Keratinocyte (primary cell): ENCODE results near the gene ASB10. TPM values are rescaled to one million over a fixed set of nuclear protein-coding genes. Genes with fewer than 3 reads are reported as not detected.

Experiments
- DNase-seq: peaks from one replicate; pipeline ENCODE4 v3.0.0-alpha.2; 2011; ENCODE audit warnings: low read depth, missing footprints, low spot score
- FAIRE-seq: peaks from 2 replicates; lab custom pipeline; 2011; peaks lifted over from hg19 to GRCh38; lab: Jason Lieb, UNC
- H2AFZ ChIP-seq: 2 replicates; pipeline ENCODE4 v1.6.0; 2012; ENCODE audit warnings: low read length, control low read depth, inconsistent platforms; ENCODE audit not compliant: control insufficient read depth
- H3K27ac ChIP-seq: 2 replicates; pipeline ENCODE4 v1.5.1; 2011; ENCODE audit warnings: low read length; ENCODE audit not compliant: control insufficient read depth, insufficient read depth
- H3K27me3 ChIP-seq: 3 replicates; pipeline ENCODE4 v1.6.0; 2011; ENCODE audit warnings: low read length; ENCODE audit not compliant: control insufficient read depth, insufficient read depth; ENCODE audit errors: extremely low read depth
- H3K36me3 ChIP-seq, 2 experiments: 2 replicates in 1 of 2; 3 replicates in 1 of 2; pipeline ENCODE4 v1.5.1; 2011; ENCODE audit warnings: low read length in 2 of 2, mild to moderate bottlenecking in 1 of 2; ENCODE audit not compliant: control insufficient read depth in 2 of 2, insufficient read depth in 2 of 2; ENCODE audit errors: extremely low read depth in 1 of 2
- H3K4me1 ChIP-seq: 3 replicates; pipeline ENCODE4 v1.5.1; 2011; ENCODE audit warnings: low read length; ENCODE audit not compliant: control insufficient read depth, insufficient read depth; ENCODE audit errors: extremely low read depth
- H3K4me2 ChIP-seq: 3 replicates; pipeline ENCODE4 v1.6.0; 2011; ENCODE audit warnings: low read depth, low read length; ENCODE audit not compliant: control insufficient read depth, insufficient read depth; ENCODE audit errors: extremely low read depth
- H3K4me3 ChIP-seq, 3 experiments: fragments of 200-600 bp in 1 of 3; sonication (generic) in 1 of 3; 2 replicates in 2 of 3; 3 replicates in 1 of 3; pipeline ENCODE4 v1.5.1; 2011 to 2016; ENCODE audit warnings: low read length in 3 of 3, mild to moderate bottlenecking in 3 of 3, control low read depth in 2 of 3, inconsistent platforms in 1 of 3, low read depth in 1 of 3, mixed read lengths in 1 of 3, mixed run types in 1 of 3, moderate library complexity in 1 of 3; ENCODE audit not compliant: control insufficient read depth in 2 of 3, insufficient read depth in 2 of 3; ENCODE audit errors: extremely low read depth in 1 of 3
- H3K79me2 ChIP-seq: 2 replicates; pipeline ENCODE4 v1.6.0; 2012; ENCODE audit warnings: low read length; ENCODE audit not compliant: control insufficient read depth, insufficient read depth
- H3K9ac ChIP-seq: 3 replicates; pipeline ENCODE4 v1.6.0; 2011; ENCODE audit warnings: low read length; ENCODE audit not compliant: control insufficient read depth, insufficient read depth; ENCODE audit errors: extremely low read depth
- H3K9me1 ChIP-seq: 3 replicates; pipeline ENCODE4 v1.6.0; 2011; ENCODE audit warnings: low read length; ENCODE audit not compliant: control insufficient read depth, insufficient read depth; ENCODE audit errors: extremely low read depth
- H3K9me3 ChIP-seq: 2 replicates; pipeline ENCODE4 v1.5.1; 2012; ENCODE audit warnings: low read depth, low read length; ENCODE audit not compliant: control insufficient read depth
- H4K20me1 ChIP-seq: 3 replicates; pipeline ENCODE4 v1.6.0; 2011; ENCODE audit warnings: low read length; ENCODE audit not compliant: control insufficient read depth, insufficient read depth; ENCODE audit errors: extremely low read depth
- EZH2 ChIP-seq: IDR thresholded peaks from one replicate; pipeline ENCODE4 v1.6.1; 2012; ENCODE audit warnings: inconsistent platforms, mild to moderate bottlenecking, low read length, moderate library complexity
- dilution Hi-C: fragments of 300-500 bp; cut with MboI; formaldehyde crosslinking; loops from one replicate; pipeline ENCODE4 v1.7.0; 2020; ENCODE audit warnings: low sequenced_read_pairs; ENCODE audit not compliant: extremely low pct_ligation_motif_present
- polyA plus RNA-seq, 5 experiments: library from polyadenylated mRNA; depleted of rRNA in 3 of 5; stranded (reverse) in 3 of 5; stranded (forward) in 1 of 5; unstranded in 1 of 5; fragments of >200 nt; gene quantifications; 1 replicate in 1 of 5; 2 replicates in 3 of 5; 3 replicates in 1 of 5; pipeline versions ENCODE4 v1.2.1 to v1.2.3, GENCODE V29; 2011 to 2012; ENCODE audit warnings: missing spikeins in 2 of 5, low read depth in 1 of 5, low replicate concordance in 1 of 5
- TF ChIP-seq, protein P1 (sequence below), 3 experiments: IDR thresholded peaks in 1 of 3; conservative IDR thresholded peaks in 1 of 3; optimal IDR thresholded peaks in 1 of 3; 2 replicates in 2 of 3; 3 replicates in 1 of 3; pipeline versions ENCODE3 to v1.5.1; 2011; ENCODE audit warnings: low read length in 3 of 3, mild to moderate bottlenecking in 3 of 3, moderate library complexity in 2 of 3, control low read depth in 1 of 3, inconsistent platforms in 1 of 3; ENCODE audit not compliant: insufficient read depth in 2 of 3; ENCODE audit errors: extremely low read depth in 1 of 3

The ASB10 gene
- polyA plus RNA-seq, 1 donor (not counting 4 experiments of a cell fraction or from before 2014, with no cell fraction given): not detected

DNA sequence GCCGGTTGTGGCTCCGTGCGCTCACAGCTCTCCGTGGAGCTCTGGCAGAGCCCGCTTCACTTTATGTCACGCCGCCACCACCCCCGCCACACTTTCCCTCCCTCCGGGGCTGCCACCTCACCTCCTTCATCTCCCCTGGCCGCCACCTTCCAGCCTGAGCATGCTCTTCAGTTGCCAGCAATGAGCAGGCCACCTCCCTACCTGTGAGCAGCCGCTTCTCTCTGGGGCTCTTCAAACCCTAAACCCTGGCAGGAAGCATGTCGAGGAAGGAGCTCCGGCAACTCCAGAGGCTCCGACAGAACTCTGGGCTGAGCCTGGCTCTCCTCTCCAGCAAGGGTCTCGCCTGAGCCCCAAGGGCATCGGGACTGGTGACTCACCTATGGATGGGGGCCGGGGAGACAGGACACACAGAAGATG, 56.3 kb downstream of the ASB10 start:
- Histone ChIP-seq H4K20me1 (peaks cover 16% of the 10 kb centered on the region), H3K27me3 (no peaks in the 10 kb centered on the region), H3K27ac (no peak overlapping the region), H3K79me2 (peaks cover 6% of the 10 kb centered on the region), H3K9me1 (no peaks in the 10 kb centered on the region), H3K4me1 (peaks cover under 1% of the 10 kb centered on the region), H3K4me2 (no peak overlapping the region), H3K9ac (no peak overlapping the region), H3K4me3 (no peak overlapping the region), H3K36me3 (peaks cover 44 to 62% of the 10 kb centered on the region in 2 experiments), H2AFZ (no peak overlapping the region), H3K9me3 (no peaks in the 10 kb centered on the region)
- TF ChIP-seq EZH2: no peak
- TF ChIP-seq, protein P1, sequence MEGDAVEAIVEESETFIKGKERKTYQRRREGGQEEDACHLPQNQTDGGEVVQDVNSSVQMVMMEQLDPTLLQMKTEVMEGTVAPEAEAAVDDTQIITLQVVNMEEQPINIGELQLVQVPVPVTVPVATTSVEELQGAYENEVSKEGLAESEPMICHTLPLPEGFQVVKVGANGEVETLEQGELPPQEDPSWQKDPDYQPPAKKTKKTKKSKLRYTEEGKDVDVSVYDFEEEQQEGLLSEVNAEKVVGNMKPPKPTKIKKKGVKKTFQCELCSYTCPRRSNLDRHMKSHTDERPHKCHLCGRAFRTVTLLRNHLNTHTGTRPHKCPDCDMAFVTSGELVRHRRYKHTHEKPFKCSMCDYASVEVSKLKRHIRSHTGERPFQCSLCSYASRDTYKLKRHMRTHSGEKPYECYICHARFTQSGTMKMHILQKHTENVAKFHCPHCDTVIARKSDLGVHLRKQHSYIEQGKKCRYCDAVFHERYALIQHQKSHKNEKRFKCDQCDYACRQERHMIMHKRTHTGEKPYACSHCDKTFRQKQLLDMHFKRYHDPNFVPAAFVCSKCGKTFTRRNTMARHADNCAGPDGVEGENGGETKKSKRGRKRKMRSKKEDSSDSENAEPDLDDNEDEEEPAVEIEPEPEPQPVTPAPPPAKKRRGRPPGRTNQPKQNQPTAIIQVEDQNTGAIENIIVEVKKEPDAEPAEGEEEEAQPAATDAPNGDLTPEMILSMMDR (optimal IDR thresholded peaks at IDR 0.05 in 1 of 3, IDR thresholded peaks at IDR 0.05 in 1 of 3, conservative IDR thresholded peaks at IDR 0.05 in 1 of 3; ENCODE audit: extremely low read depth in 1 of 3, insufficient read depth in 2 of 3, low read length in 3 of 3): no peak
- no peak for DNase-seq
- no peak for FAIRE-seq
- dilution Hi-C loops: no loop called here

DNA sequence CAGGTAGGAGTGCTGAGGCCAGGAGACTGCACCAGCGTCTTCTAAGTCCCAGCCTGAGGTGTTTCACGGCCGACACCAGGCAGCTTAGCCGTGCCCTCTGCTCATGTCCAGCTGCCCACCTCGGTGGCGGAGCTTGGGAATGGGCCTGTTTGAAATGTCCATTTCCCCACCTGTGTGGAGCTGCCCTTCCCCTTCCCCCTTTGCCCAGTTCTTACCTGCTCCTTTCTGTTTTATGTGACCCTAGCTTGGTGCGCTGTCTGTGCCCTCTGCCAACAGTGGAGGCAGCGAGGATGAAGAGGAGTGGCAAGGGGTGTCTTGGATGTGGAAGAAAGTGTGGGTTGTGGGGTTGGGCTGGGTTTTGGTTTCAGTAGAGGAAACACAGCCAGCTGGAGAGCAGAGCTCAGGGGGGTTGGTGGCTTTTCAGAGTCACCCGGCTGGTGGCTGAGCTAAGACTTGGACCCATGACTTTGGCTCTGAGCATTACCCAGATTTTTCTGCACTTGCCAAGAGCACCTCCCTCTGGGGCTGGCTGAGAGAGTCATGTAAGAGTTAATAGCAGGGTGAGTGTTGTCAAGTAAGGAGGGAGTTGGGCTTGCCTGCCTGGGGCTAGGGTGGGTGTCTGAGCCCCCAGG, 57.0 kb downstream of the ASB10 start:
- Histone ChIP-seq H2AFZ (no peak overlapping the region), H3K79me2 (peaks cover 12% of the 10 kb centered on the region), H3K9me1 (no peaks in the 10 kb centered on the region), H4K20me1 (peaks cover 17% of the 10 kb centered on the region), H3K4me1 (peaks cover 7% of the 10 kb centered on the region), H3K4me3 (no peak overlapping the region), H3K9ac (no peak overlapping the region), H3K9me3 (no peaks in the 10 kb centered on the region), H3K4me2 (no peak overlapping the region), H3K36me3 (peaks cover 38 to 57% of the 10 kb centered on the region in 2 experiments), H3K27ac (no peak overlapping the region), H3K27me3 (no peaks in the 10 kb centered on the region)
- dilution Hi-C loops: no loop called here
- TF ChIP-seq, protein P1 (optimal IDR thresholded peaks at IDR 0.05 in 1 of 3, IDR thresholded peaks at IDR 0.05 in 1 of 3, conservative IDR thresholded peaks at IDR 0.05 in 1 of 3; ENCODE audit: extremely low read depth in 1 of 3, insufficient read depth in 2 of 3, low read length in 3 of 3): no peak
- no peak for TF ChIP-seq EZH2
- FAIRE-seq (no peak), DNase-seq (no peak)
